ENCODE measurements around the gene THUMPD3. TPM values are rescaled to one million over a fixed set of nuclear protein-coding genes. Genes with fewer than 3 reads are reported as not detected.

THUMPD3 gene
- total RNA-seq, 1 experiment from 2014 or later = 58.4 TPM

- Histone ChIP-seq H3K27ac (ENCODE audit: insufficient read length, low read depth, low read length) (no peak overlapping the region), H2BK12ac (ENCODE audit: insufficient read length, low read depth, low read length) (no peak overlapping the region), H4K5ac (ENCODE audit: insufficient read length, low read depth, low read length) (no peak overlapping the region), H2BK5ac (ENCODE audit: insufficient read length, low read length) (no peak overlapping the region), H3K18ac (ENCODE audit: insufficient read length, low read depth, low read length) (no peak overlapping the region), H2BK15ac (ENCODE audit: low read depth, low read length) (no peak overlapping the region), H3K4me2 (ENCODE audit: insufficient read depth, insufficient read length, low read length) (no peak overlapping the region), H3T11ph (ENCODE audit: low read length) (no peak overlapping the region), H2AFZ (ENCODE audit: low read length) (no peak overlapping the region), H3K79me2 (ENCODE audit: insufficient read depth, low read length) (no peaks in the 10 kb centered on the region), H3K4ac (ENCODE audit: low read depth, low read length) (no peak overlapping the region), H3K23ac (ENCODE audit: insufficient read length, low read depth, low read length) (no peak overlapping the region), H4K20me1 (ENCODE audit: control insufficient read depth, insufficient read depth, insufficient read length) (no peaks in the 10 kb centered on the region), H3K23me2 (ENCODE audit: insufficient read length, low read depth, low read length, poor library complexity, severe bottlenecking) (no peaks in the 10 kb centered on the region), H3K14ac (ENCODE audit: insufficient read depth, low read length) (no peak overlapping the region), H2AK5ac (ENCODE audit: insufficient read length, low read length) (no peak overlapping the region), H3K9ac (ENCODE audit: extremely low read depth, insufficient read length, low read length) (no peak overlapping the region), H2BK120ac (ENCODE audit: low read depth, low read length, poor library complexity, severe bottlenecking) (no peak overlapping the region), H3K27me3 (ENCODE audit: insufficient read depth, low read length) (no peaks in the 10 kb centered on the region), H2BK20ac (ENCODE audit: low read depth, low read length, poor library complexity, severe bottlenecking) (no peak overlapping the region), H3K9me3 (ENCODE audit: control insufficient read depth, low read depth, low read length) (no peaks in the 10 kb centered on the region), H4K91ac (ENCODE audit: insufficient read length, low read depth, low read length) (no peak overlapping the region), H3K79me1 (ENCODE audit: insufficient read depth, low read depth, low read length, poor library complexity, severe bottlenecking) (no peaks in the 10 kb centered on the region), H3K4me1 (ENCODE audit: insufficient read depth, low read length) (peaks cover 8% of the 10 kb centered on the region), H3K56ac (ENCODE audit: insufficient read length, low read depth, low read length) (no peak overlapping the region), H4K8ac (replicated peaks; ENCODE audit: insufficient read length, low read depth, low read length) (no peak overlapping the region)
- no peak for DNase-seq
- Mint-ChIP-seq H3K4me1 (peaks cover 35 to 50% of the 10 kb centered on the region in 2 experiments), H3K27ac (peak overlapping the region in 1 of 3 experiments; percentile 37; a peak in 2 of 7 replicates), H3K9me3 (no peaks in the 10 kb centered on the region), H3K36me3 (ENCODE audit: insufficient read depth in 1 of 3, low read depth in 3 of 3) (peaks cover 0 to 4% (median 0%) of the 10 kb centered on the region in 3 experiments; a peak in 1 of 7 replicates), H3K4me3 (no peak overlapping the region), H3K27me3 (ENCODE audit: low read depth) (no peaks in the 10 kb centered on the region)
- no CpG with 5 or more reads among the region's 2 CpGs for WGBS (ENCODE audit: extremely low coverage, insufficient read length, low lambda C conversion rate)
- TF ChIP-seq CTCF (conservative IDR thresholded peaks at IDR 0.05) = no peak
Observed at GRCh38 chr3:9349321-9350117, 13.3 kb upstream of the THUMPD3 start.
